GM18868 (cell line): Measurements from ENCODE around the gene CACNA1A.

Experiments used
- ATAC-seq: cut with Tn5 transposase; IDR thresholded peaks from one replicate; pipeline ENCODE4 v1.9.1; 2021; ENCODE audit warnings: mild to moderate bottlenecking, moderate library complexity; ENCODE audit not compliant: unreplicated experiment

Gene CACNA1A

GRCh38 chr19:13315495-13315894, 190.8 kb downstream of the CACNA1A start:
- ATAC-seq: no peak

GRCh38 chr19:13314761-13315160, 191.5 kb downstream of the CACNA1A start:
- no peak for ATAC-seq

GRCh38 chr19:13313875-13314274, 192.4 kb downstream of the CACNA1A start:
- ATAC-seq: no peak

- ATAC-seq: no peak
These were observed 196.4 kb downstream of the CACNA1A start for GRCh38 chr19:13309864-13310263.

- no peak for ATAC-seq
These were observed 202.7 kb downstream of the CACNA1A start for GRCh38 chr19:13303381-13304129.

- no peak for ATAC-seq
These were observed 203.6 kb downstream of the CACNA1A start for GRCh38 chr19:13302526-13303270.

GRCh38 chr19:13301627-13302334, 204.5 kb downstream of the CACNA1A start:
- no peak for ATAC-seq

GRCh38 chr19:13300421-13301030, 205.8 kb downstream of the CACNA1A start:
- ATAC-seq: no peak

GRCh38 chr19:13299838-13300237, 206.4 kb downstream of the CACNA1A start:
- no peak for ATAC-seq

GRCh38 chr19:13298565-13299481, 207.5 kb downstream of the CACNA1A start:
- ATAC-seq: no peak

- no peak for ATAC-seq
These were observed 209.3 kb downstream of the CACNA1A start for GRCh38 chr19:13297023-13297422.

- ATAC-seq: no peak
These were observed 211.3 kb downstream of the CACNA1A start for GRCh38 chr19:13294812-13295567.

- ATAC-seq: no peak
These were observed 214.4 kb downstream of the CACNA1A start for GRCh38 chr19:13291913-13292312.

GRCh38 chr19:13290741-13291140, 215.5 kb downstream of the CACNA1A start:
- ATAC-seq: no peak

- ATAC-seq: no peak
These were observed 217.0 kb downstream of the CACNA1A start for GRCh38 chr19:13289295-13289694.

GRCh38 chr19:13286195-13286985, 219.9 kb downstream of the CACNA1A start:
- no peak for ATAC-seq

GRCh38 chr19:13284929-13285928, 221.1 kb downstream of the CACNA1A start:
- no peak for ATAC-seq
